Tibial artery (tissue), 4 donors: ENCODE results near the gene CFAP97.

ENCODE experiments used
- DNase-seq, 2 donors: peaks; one replicate each; pipeline ENCODE4 v3.0.0-alpha.2; 2019
- H3K27ac ChIP-seq, 2 donors: fragments of 200-600 bp; sonication (generic) in 1 of 2; 1 replicate in 1 of 2; 2 replicates in 1 of 2; pipeline ENCODE4 v1.5.1; 2018 to 2019; ENCODE audit warnings: mild to moderate bottlenecking in 1 of 2
- H3K27me3 ChIP-seq, 2 donors: fragments of 200-600 bp; sonication (generic) in 1 of 2; one replicate each; pipeline versions ENCODE4 v1.5.1 to v1.6.0; 2016 to 2019
- H3K36me3 ChIP-seq, 3 donors: fragments of 200-600 bp; sonication (generic) in 2 of 3; one replicate each; pipeline ENCODE4 v1.5.1; 2016 to 2019; ENCODE audit warnings: mild to moderate bottlenecking in 2 of 3
- H3K4me1 ChIP-seq, 4 donors: fragments of 200-600 bp; sonication (generic) in 2 of 4; 1 replicate in 3 of 4; 2 replicates in 1 of 4; pipeline ENCODE4 v1.5.1; 2016 to 2019
- H3K4me3 ChIP-seq, 2 donors: fragments of 200-600 bp; sonication (generic) in 1 of 2; 1 replicate in 1 of 2; 2 replicates in 1 of 2; pipeline ENCODE4 v1.5.1; 2018 to 2019; ENCODE audit warnings: mild to moderate bottlenecking in 2 of 2
- H3K9me3 ChIP-seq, 3 donors: fragments of 200-600 bp; sonication (generic) in 1 of 3; one replicate each; pipeline ENCODE4 v1.5.1; 2016 to 2019
- CTCF ChIP-seq, 2 experiments: fragments of 200-600 bp in 1 of 2; fragments of 450-650 bp in 1 of 2; IDR thresholded peaks; one replicate each; pipeline ENCODE4 v1.5.1; 2017 to 2019; ENCODE audit warnings: antibody characterized with exemption in 2 of 2, mild to moderate bottlenecking in 1 of 2, moderate library complexity in 1 of 2
- intact Hi-C: fragments of 100-400 bp; cut with DNase I; formaldehyde crosslinking; loops from one replicate; pipeline ENCODE4 v1.15.0; 2023; ENCODE audit warnings: low total_unique reads

CFAP97 gene

DNA sequence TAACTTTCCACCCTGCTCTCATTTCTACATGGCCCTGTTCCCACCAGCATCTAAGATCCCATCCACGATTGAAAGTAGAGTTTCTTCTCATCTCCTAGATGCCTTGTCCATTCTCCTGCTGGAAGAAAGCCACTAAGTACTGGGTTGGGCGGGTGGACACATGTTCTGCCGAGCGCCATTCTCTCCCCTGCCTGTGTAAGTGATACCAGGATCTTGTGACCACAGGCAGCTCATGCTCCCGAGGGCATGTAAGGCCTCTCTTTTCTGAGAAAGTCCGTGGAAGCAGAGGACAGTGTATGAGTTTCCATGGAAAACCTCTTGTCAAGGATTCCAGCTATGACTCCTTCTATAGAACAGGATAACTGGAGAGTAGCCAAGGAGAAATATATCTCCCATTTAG lies 64.1 kb downstream of the CFAP97 start:
- Histone ChIP-seq H3K4me1 (peaks cover 0 to 17% (median 12%) of the 10 kb centered on the region in 4 donors), H3K4me3 (no peak overlapping the region), H3K27ac (no peak overlapping the region), H3K9me3 (no peaks in the 10 kb centered on the region), H3K36me3 (no peaks in the 10 kb centered on the region), H3K27me3 (no peaks in the 10 kb centered on the region)
- intact Hi-C loops, result loop anchor here (5.0 to 10.0 kb wide), 2 partner anchors 43 to 395 kb away; no protein-coding TSS in a partner anchor
- no peak for DNase-seq
- TF ChIP-seq CTCF (IDR thresholded peaks at IDR 0.05), result no peak

DNA sequence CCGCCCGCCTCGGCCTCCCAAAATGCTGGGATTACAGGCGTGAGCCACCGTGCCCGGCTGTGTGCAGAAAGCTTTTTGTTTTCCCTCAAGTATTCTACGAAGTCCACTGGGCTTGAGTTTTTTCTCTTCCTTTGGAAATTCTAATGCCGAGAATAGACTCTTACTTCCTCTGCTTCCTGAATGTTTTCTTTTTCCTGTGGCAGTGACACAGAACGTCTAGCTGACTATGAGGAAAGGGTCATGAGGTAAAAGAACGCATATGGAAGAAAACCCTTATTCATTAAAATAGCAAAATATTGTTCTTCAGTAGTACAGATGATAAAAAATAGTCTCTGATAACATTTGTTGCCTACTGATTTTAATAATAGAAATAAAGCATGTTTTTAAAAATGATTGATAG lies 65.6 kb downstream of the CFAP97 start:
- no peak overlapping the region for H3K27ac ChIP-seq
- DNase-seq, result no peak
- H3K9me3 ChIP-seq, result no peaks in the 10 kb centered on the region
- peaks cover 0 to 6% (median 6%) of the 10 kb centered on the region in 4 donors for H3K4me1 ChIP-seq
- no peaks in the 10 kb centered on the region for H3K36me3 ChIP-seq
- no peak overlapping the region for H3K4me3 ChIP-seq
- no peaks in the 10 kb centered on the region for H3K27me3 ChIP-seq
- TF ChIP-seq CTCF (IDR thresholded peaks at IDR 0.05), result no peak
- intact Hi-C loops, result loop anchor here (10.0 kb wide), 1 partner anchor 393 kb away; no protein-coding TSS in a partner anchor

GRCh38 chr4:185137233-185137925 lies 66.4 kb downstream of the CFAP97 start:
- no peak for TF ChIP-seq CTCF (IDR thresholded peaks at IDR 0.05)
- Histone ChIP-seq H3K9me3 (no peaks in the 10 kb centered on the region), H3K4me3 (no peak overlapping the region), H3K27ac (no peak overlapping the region), H3K27me3 (no peaks in the 10 kb centered on the region), H3K4me1 (peaks cover 0 to 4% (median 3%) of the 10 kb centered on the region in 4 donors), H3K36me3 (no peaks in the 10 kb centered on the region)
- intact Hi-C loops, result loop anchor here (10.0 kb wide), 1 partner anchor 393 kb away; no protein-coding TSS in a partner anchor
- DNase-seq, result no peak

DNA sequence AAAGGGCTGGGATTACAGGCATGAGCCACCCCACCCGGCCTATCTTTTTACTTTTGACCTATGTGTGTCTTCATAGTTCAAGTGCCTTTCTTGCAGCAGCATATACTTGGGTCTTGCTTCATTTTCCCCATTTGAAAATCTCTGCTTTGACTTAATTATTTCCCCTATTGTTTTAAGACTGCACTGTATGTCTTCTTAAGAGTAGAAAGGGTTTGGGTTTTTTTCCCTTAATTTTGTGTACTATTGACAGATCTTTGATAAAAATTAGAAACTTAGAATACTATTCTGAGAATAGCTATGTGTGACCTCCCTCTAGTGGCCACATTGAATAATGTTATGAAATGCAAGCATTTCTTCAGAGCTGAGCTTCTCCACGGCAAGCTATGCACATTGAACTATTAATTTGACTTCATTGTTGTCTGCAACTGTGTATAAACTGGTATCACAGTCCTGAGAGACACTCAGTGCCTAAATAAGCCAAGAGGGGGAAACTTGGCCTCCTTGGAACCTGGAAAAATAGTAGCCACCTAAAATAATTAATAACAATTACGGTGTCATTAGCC lies 69.4 kb downstream of the CFAP97 start:
- no peaks in the 10 kb centered on the region for H3K27me3 ChIP-seq
- peak; percentile 70 to 76 for TF ChIP-seq CTCF (IDR thresholded peaks at IDR 0.05)
- no peak overlapping the region for H3K4me3 ChIP-seq
- no peaks in the 10 kb centered on the region for H3K9me3 ChIP-seq
- intact Hi-C loops, result loop anchor here (1.0 to 10.0 kb wide), 2 partner anchors 36 to 390 kb away; no protein-coding TSS in a partner anchor
- no peaks in the 10 kb centered on the region for H3K4me1 ChIP-seq
- H3K36me3 ChIP-seq, result no peaks in the 10 kb centered on the region
- DNase-seq, result no peak
- H3K27ac ChIP-seq, result no peak overlapping the region

DNA sequence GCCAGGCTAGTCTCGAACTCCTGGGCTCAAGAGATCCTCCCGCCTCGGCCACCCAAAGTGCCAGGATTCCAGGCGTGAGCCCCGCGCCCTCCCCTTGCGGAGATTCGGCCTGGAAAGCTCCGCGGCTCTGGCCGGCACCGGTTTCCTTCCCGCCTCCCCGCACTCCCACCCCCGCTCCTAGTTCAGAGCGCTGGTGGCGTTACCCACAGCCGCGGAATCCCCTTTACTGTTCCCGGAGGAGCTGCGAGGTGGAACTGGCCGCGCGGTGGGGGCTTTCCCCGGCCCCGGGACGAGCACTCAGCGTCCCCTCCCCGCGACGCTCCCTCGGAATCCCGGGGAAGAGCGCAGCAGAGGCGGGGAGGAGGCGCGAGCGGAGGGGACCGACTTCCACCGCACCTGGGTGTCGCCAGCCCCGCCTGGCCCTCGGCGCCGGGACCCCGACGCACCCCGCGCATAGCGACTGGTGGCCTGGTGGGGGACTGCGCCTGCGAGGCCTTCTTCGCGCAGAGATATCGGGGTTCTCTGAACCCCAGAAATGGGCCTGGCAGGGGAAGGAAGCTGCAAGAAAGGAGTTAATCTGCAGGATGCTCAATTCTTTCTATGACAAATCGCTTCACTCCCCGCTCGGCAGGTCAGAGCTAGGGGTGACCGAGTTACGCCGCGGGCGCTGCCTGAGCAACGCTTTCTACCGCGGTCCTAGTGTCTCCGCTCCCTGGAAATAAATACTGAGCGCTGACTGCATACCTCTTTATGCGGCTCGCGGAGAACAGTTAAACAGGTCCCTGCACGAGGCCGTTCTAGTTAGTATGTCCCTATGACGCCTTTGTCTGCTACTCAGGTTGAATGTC lies 75.3 kb downstream of the CFAP97 start:
- TF ChIP-seq CTCF (IDR thresholded peaks at IDR 0.05), result peak; percentile 16 to 29
- Histone ChIP-seq H3K9me3 (no peaks in the 10 kb centered on the region), H3K27ac (peak overlapping the region; percentile 73 to 80), H3K4me3 (peak overlapping the region; percentile 64 to 81), H3K4me1 (peaks cover 0 to 15% (median 6%) of the 10 kb centered on the region in 4 donors), H3K36me3 (no peaks in the 10 kb centered on the region), H3K27me3 (no peaks in the 10 kb centered on the region)
- DNase-seq, result no peak
- intact Hi-C loops, result loop anchor here (10.0 kb wide), 1 partner anchor 304 kb away; the partner anchor contains the start of gene ACSL1
